Esophagus squamous epithelium (tissue), 4 donors: ENCODE measurements around the gene CEPT1.

Experiments
- CTCF ChIP-seq, 6 experiments: fragments of 450-650 bp in 4 of 6; fragments of 200-600 bp in 2 of 6; sonication (generic) in 2 of 6; IDR thresholded peaks; one replicate each; pipeline ENCODE4 v1.5.1; 2016 to 2019; ENCODE audit warnings: antibody characterized with exemption in 6 of 6, mild to moderate bottlenecking in 4 of 6, moderate library complexity in 4 of 6
- POLR2A ChIP-seq, 4 donors: fragments of 450-650 bp; IDR thresholded peaks; one replicate each; pipeline ENCODE4 v1.6.1; 2017; ENCODE audit warnings: antibody characterized with exemption in 4 of 4, mild to moderate bottlenecking in 4 of 4, moderate library complexity in 3 of 4

GRCh38 chr1:111174070-111174469, 34.0 kb downstream of the CEPT1 start:
- no peak for TF ChIP-seq CTCF (IDR thresholded peaks at IDR 0.05)
- TF ChIP-seq POLR2A (IDR thresholded peaks at IDR 0.05): no peak
